GM18951 (cell line): ENCODE results near the gene FILIP1.

Experiments
- POLR2A ChIP-seq: IDR thresholded peaks from 4 replicates; pipeline ENCODE4 v1.6.1; 2011; ENCODE audit warnings: mild to moderate bottlenecking; ENCODE audit not compliant: insufficient read length, insufficient read depth; ENCODE audit errors: extremely low read depth
- in situ Hi-C: fragments of 300-500 bp; cut with MboI; formaldehyde crosslinking; loops from one replicate; pipeline ENCODE4 v1.12.0; 2022; ENCODE audit warnings: low sequenced_read_pairs, mixed read lengths, inconsistent platforms; ENCODE audit not compliant: unreplicated experiment

The FILIP1 gene

GRCh38 chr6:75382634-75382900, 111.0 kb downstream of the FILIP1 start:
- in situ Hi-C loops, result no loop called here
- no peak for TF ChIP-seq POLR2A

GRCh38 chr6:75381877-75382633, 111.5 kb downstream of the FILIP1 start:
- TF ChIP-seq POLR2A, result no peak
- in situ Hi-C loops, result no loop called here

DNA sequence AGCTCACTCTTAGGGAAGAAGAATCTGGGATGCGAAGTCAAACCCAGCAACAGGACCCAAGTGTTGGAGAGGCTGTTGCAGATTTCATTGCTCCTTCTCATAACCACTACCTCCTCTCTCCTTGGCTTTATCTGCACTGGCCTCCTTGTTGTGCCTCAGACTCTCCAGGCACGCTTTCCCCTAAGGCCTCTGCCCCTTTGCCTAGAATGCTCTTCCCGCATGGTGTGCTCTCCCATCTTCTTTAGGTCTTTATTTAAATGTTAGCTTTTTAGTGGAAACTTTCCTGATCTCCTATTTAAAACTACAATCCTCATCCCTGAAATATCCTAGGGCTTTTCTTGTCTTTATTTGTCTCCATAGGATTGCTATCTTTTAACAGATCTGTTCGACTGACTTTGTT, 114.1 kb downstream of the FILIP1 start:
- TF ChIP-seq POLR2A, result no peak
- in situ Hi-C loops, result no loop called here

DNA sequence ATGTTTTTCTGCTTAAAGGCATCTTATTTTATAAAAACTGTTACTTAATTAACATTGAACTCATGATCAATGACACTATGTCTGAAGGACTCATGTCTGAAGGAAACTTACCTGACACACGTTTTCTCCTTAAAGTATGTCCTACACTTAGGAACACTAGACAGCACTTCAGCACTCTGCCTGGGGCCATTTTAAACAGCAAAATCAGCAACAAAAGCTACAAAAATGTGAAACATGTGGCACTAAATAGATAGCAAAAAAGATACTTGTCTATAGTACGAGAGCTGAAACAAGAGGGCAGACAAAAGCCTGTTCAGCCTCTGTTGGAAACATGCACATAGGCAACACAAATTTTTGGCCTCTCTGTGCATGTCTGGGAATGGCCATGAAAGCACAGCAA, 115.5 kb downstream of the FILIP1 start:
- in situ Hi-C loops, result no loop called here
- TF ChIP-seq POLR2A, result no peak

DNA sequence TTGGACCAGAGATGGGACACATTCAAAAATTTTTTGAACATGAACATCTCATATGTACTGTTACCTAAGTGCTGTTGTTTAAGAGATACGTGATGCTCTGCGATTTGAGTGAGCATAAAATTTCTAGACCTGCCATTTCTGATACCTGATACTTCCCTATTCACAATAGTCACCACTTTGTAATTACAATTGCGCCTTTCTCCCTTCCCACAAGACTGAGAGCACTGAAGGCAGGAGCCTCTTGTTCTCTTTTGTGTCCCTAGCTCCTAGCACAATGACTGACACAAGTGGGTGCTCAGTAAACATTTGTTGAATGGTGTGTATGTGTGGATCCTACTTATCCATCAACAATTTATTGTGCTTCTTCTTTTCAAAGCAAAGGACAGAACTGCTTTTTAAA, 116.2 kb downstream of the FILIP1 start:
- in situ Hi-C loops, result no loop called here

GRCh38 chr6:75376347-75377024, 117.1 kb downstream of the FILIP1 start:
- TF ChIP-seq POLR2A, result no peak
- in situ Hi-C loops, result no loop called here

More for the DNA sequence above, 116.2 kb downstream of the FILIP1 start:
- TF ChIP-seq POLR2A, result no peak

- in situ Hi-C loops, result no loop called here
- no peak for TF ChIP-seq POLR2A
Measured at GRCh38 chr6:75374961-75375400, 118.6 kb downstream of the FILIP1 start.

- in situ Hi-C loops, result no loop called here
- TF ChIP-seq POLR2A, result no peak
Measured at GRCh38 chr6:75372884-75373283, 120.7 kb downstream of the FILIP1 start.

- in situ Hi-C loops, result no loop called here
- TF ChIP-seq POLR2A, result no peak
Measured at GRCh38 chr6:75370011-75370410, 123.6 kb downstream of the FILIP1 start.

GRCh38 chr6:75368864-75369402, 124.7 kb downstream of the FILIP1 start:
- in situ Hi-C loops, result no loop called here
- no peak for TF ChIP-seq POLR2A

DNA sequence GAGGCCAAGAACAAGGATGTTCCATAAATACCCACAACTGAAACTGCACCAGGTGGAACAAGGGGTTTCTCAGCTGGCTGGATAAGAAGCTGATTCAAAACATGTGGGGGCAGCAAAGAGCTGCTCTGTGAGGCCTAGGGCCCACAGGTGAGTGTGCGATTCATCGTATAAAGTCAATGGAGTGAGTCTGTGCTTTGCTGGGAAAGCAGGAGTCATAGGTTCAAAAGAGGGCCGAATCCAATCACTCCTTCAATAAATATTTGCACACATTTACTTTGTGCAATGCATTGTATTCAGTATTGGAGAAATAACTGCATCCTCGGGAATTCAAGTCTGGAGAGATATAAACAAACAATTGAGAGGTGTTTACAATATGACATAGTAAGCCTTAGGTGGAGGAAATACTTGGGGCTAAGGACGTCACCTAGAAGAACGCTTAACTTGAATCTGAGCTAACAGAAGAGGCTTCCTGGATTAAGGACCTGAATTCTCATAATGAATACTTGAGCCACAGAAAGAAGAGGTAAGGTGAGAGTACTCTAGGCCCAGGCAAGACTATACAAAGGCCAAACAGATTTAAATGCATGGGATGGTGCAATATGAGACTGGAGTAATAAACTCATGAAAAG, 125.3 kb downstream of the FILIP1 start:
- no peak for TF ChIP-seq POLR2A
- in situ Hi-C loops, result no loop called here

- in situ Hi-C loops, result no loop called here
- no peak for TF ChIP-seq POLR2A
Measured at GRCh38 chr6:75363304-75363703, 130.3 kb downstream of the FILIP1 start.

DNA sequence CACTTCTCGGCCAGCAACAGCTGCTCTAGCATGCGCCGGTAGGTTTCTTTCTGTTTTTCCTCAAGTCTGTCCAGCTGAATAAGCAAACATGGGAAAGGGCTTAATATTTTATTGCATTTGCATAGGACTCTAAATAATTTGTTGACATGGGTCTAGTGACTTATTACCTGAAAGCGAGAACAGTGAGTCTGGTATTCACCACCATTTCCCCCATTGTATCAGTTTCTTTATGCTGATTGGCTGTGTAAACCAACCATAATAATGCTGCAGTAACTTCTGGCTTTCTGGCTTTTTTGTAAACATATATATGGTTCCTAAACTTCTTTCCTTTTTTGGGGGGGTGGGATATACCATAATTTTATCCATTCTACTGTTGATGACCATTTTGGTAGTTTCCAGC, 140.0 kb downstream of the FILIP1 start:
- in situ Hi-C loops, result no loop called here
- TF ChIP-seq POLR2A, result no peak

- in situ Hi-C loops, result no loop called here
- no peak for TF ChIP-seq POLR2A
Measured at GRCh38 chr6:75351570-75351969, 142.0 kb downstream of the FILIP1 start.
